Measurements from ENCODE around the gene USP47.

USP47 gene

GRCh38 chr11:11841723-11842420, at the start of gene USP47:
USP47 (plus strand) TSS chr11:11841972; CDS start chr11:11842186, 214 bp downstream.
- DNase-seq: peak; percentile 85

GRCh38 chr11:11793073-11793472, 48.7 kb upstream of the USP47 start:
- DNase-seq: no peak

GRCh38 chr11:11798586-11799438, 43.0 kb upstream of the USP47 start:
- DNase-seq: no peak

- no peak for DNase-seq
Observed at GRCh38 chr11:11805228-11805627, 36.5 kb upstream of the USP47 start.

- no peak for DNase-seq
Observed at GRCh38 chr11:11806074-11806473, 35.7 kb upstream of the USP47 start.

- DNase-seq: no peak
Observed at GRCh38 chr11:11806586-11806985, 35.2 kb upstream of the USP47 start.

- no peak for DNase-seq
Observed at GRCh38 chr11:11807811-11808782, 33.7 kb upstream of the USP47 start.

GRCh38 chr11:11808992-11809615, 32.7 kb upstream of the USP47 start:
- no peak for DNase-seq

GRCh38 chr11:11810764-11811726, 30.7 kb upstream of the USP47 start:
- DNase-seq: no peak

GRCh38 chr11:11813288-11813962, 28.3 kb upstream of the USP47 start:
- DNase-seq: no peak

- DNase-seq: no peak
Observed at GRCh38 chr11:11814614-11815452, 26.9 kb upstream of the USP47 start.

GRCh38 chr11:11816511-11817314, 25.1 kb upstream of the USP47 start:
- DNase-seq: no peak

GRCh38 chr11:11817957-11818356, 23.8 kb upstream of the USP47 start:
- no peak for DNase-seq

- DNase-seq: no peak
Observed at GRCh38 chr11:11818529-11819121, 23.1 kb upstream of the USP47 start.

GRCh38 chr11:11821899-11822298, 19.9 kb upstream of the USP47 start:
- no peak for DNase-seq

- DNase-seq: no peak
Observed at GRCh38 chr11:11822946-11823345, 18.8 kb upstream of the USP47 start.

- DNase-seq: no peak
Observed at GRCh38 chr11:11826260-11826659, 15.5 kb upstream of the USP47 start.

GRCh38 chr11:11827272-11827671, 14.5 kb upstream of the USP47 start:
- DNase-seq: no peak
